ENCODE measurements around the gene CCDC112. TPM values are rescaled to one million over a fixed set of nuclear protein-coding genes. Genes with fewer than 3 reads are reported as not detected.

The CCDC112 gene
- total and polyA plus RNA-seq, 9 of the 15 experiments (the other 6 are each of a cell fraction or from before 2014, with no cell fraction given) = 3.3 to 15.3 (median 7.4) TPM

- ATAC-seq (no peak), DNase-seq (ENCODE audit: extremely low read depth in 1 of 4, low spot score in 3 of 4) (no peak), FAIRE-seq (no peak)
- Histone ChIP-seq H3K4me1 (replicated peaks in 1 of 2; ENCODE audit: control insufficient read depth in 2 of 2, insufficient read depth in 2 of 2, low read length in 2 of 2) (no peaks in the 10 kb centered on the region; a peak in 2 of 5 replicates), H3K9ac (ENCODE audit: insufficient read depth in 1 of 2, low read depth in 2 of 2, low read length in 2 of 2) (no peak overlapping the region), H3K4me2 (ENCODE audit: insufficient read depth, low read length) (no peak overlapping the region), H3K36me3 (ENCODE audit: control insufficient read depth, insufficient read depth, low read length) (no peaks in the 10 kb centered on the region), H2AFZ (ENCODE audit: low read depth, low read length) (no peak overlapping the region), H3K9me3 (replicated peaks; ENCODE audit: control insufficient read depth, insufficient read depth, low read depth, low read length) (no peaks in the 10 kb centered on the region), H4K20me1 (replicated peaks; ENCODE audit: control insufficient read depth, insufficient read depth, low read length) (no peaks in the 10 kb centered on the region), H3K27me3 (ENCODE audit: control insufficient read depth in 2 of 2, insufficient read depth in 2 of 2, low read length in 2 of 2) (no peaks in the 10 kb centered on the region; a peak in 1 of 5 replicates), H3K27ac (ENCODE audit: extremely low read depth, low read depth, low read length) (no peak overlapping the region), H3K79me2 (ENCODE audit: control insufficient read depth, insufficient read depth, low read length) (no peaks in the 10 kb centered on the region), H3K4me3 (no peak overlapping the region), H3K9me1 (ENCODE audit: control insufficient read depth, insufficient read depth, low read length) (no peaks in the 10 kb centered on the region)
- TF ChIP-seq NUFIP1 (IDR thresholded peaks at IDR 0.05; ENCODE audit: partially characterized antibody) (no peak), CBX1 (IDR thresholded peaks at IDR 0.05; ENCODE audit: low read depth) (no peak), NFIX (CRISPR knock-in tag; IDR thresholded peaks at IDR 0.05; ENCODE audit: low read depth) (no peak), SPI1 (IDR thresholded peaks at IDR 0.05; ENCODE audit: borderline replicate concordance, low read depth, low read length) (no peak), CGGBP1 (CRISPR knock-in tag; IDR thresholded peaks at IDR 0.05) (no peak), DNMT1 (IDR thresholded peaks at IDR 0.05) (no peak), ZNF24 (IDR thresholded peaks at IDR 0.05) (no peak), ZFP1 (CRISPR knock-in tag; IDR thresholded peaks at IDR 0.05) (no peak), RBM14 (IDR thresholded peaks at IDR 0.05; ENCODE audit: borderline replicate concordance, insufficient read depth, low read depth, low read length) (no peak), CBFA2T3 (IDR thresholded peaks at IDR 0.05) (no peak), MBD2 (IDR thresholded peaks at IDR 0.05; ENCODE audit: borderline replicate concordance, low read depth) (no peak)
- TF ChIP-seq, protein P1, sequence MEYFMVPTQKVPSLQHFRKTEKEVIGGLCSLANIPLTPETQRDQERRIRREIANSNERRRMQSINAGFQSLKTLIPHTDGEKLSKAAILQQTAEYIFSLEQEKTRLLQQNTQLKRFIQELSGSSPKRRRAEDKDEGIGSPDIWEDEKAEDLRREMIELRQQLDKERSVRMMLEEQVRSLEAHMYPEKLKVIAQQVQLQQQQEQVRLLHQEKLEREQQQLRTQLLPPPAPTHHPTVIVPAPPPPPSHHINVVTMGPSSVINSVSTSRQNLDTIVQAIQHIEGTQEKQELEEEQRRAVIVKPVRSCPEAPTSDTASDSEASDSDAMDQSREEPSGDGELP (CRISPR knock-in tag; IDR thresholded peaks at IDR 0.05; ENCODE audit: borderline replicate concordance) = no peak
- TF ChIP-seq, protein P2, sequence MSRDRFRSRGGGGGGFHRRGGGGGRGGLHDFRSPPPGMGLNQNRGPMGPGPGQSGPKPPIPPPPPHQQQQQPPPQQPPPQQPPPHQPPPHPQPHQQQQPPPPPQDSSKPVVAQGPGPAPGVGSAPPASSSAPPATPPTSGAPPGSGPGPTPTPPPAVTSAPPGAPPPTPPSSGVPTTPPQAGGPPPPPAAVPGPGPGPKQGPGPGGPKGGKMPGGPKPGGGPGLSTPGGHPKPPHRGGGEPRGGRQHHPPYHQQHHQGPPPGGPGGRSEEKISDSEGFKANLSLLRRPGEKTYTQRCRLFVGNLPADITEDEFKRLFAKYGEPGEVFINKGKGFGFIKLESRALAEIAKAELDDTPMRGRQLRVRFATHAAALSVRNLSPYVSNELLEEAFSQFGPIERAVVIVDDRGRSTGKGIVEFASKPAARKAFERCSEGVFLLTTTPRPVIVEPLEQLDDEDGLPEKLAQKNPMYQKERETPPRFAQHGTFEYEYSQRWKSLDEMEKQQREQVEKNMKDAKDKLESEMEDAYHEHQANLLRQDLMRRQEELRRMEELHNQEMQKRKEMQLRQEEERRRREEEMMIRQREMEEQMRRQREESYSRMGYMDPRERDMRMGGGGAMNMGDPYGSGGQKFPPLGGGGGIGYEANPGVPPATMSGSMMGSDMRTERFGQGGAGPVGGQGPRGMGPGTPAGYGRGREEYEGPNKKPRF (IDR thresholded peaks at IDR 0.05; ENCODE audit: low read depth, low read length) = no peak
- CTCF ChIA-PET (ENCODE audit: low intra/inter-chr PET ratio) = no interaction called here
- POLR2A ChIA-PET = no interaction called here
- no TSS peak for BruUV-seq (replicated peaks)
- WGBS (ENCODE audit: insufficient coverage, low coverage, missing lambda C conversion rate) = 0% methylated on average over 1 of the region's 1 CpG
- in situ Hi-C loops (cut with MboI) (no loop called here), intact Hi-C loops (cut with micrococcal nuclease) (no loop called here)
These were observed 39.8 kb upstream of the CCDC112 start for GRCh38 chr5:115336201-115336720.

All from K562 (cell line).